Neural cell (in vitro differentiated cells): ENCODE results near the gene ARMC9. TPM values are rescaled to one million over a fixed set of nuclear protein-coding genes. Genes with fewer than 3 reads are reported as not detected.

Experiments
- H2AFZ ChIP-seq: fragments of 200-600, 300-800 bp; sonication (generic), shearing (Covaris generic); 2 replicates; pipeline ENCODE4 v1.6.0; 2014; ENCODE audit warnings: low read depth, mild to moderate bottlenecking, antibody characterized with exemption, low read length, moderate library complexity
- H3F3A ChIP-seq: fragments of 200-600 bp; shearing (Covaris generic); 2 replicates; pipeline ENCODE4 v1.6.1; 2016; ENCODE audit warnings: mild to moderate bottlenecking, moderate library complexity, mixed read lengths, antibody characterized with exemption, low read length; ENCODE audit not compliant: insufficient read depth, poor library complexity, severe bottlenecking
- H3K27ac ChIP-seq: fragments of 200-600, 300-800 bp; sonication (generic), shearing (Covaris generic); 2 replicates; pipeline ENCODE4 v1.5.1; 2014; ENCODE audit warnings: mild to moderate bottlenecking, low read length, moderate library complexity
- H3K27me3 ChIP-seq: fragments of 300-800, 200-600 bp; sonication (generic), shearing (Covaris generic); 2 replicates; pipeline ENCODE4 v1.6.0; 2014; ENCODE audit warnings: mild to moderate bottlenecking, low read depth, low read length, moderate library complexity; ENCODE audit not compliant: insufficient read depth
- H3K36me3 ChIP-seq: fragments of 300-800, 200-600 bp; sonication (generic), shearing (Covaris generic); 2 replicates; pipeline ENCODE4 v1.5.1; 2014; ENCODE audit warnings: mild to moderate bottlenecking, antibody characterized with exemption, low read length, moderate library complexity; ENCODE audit not compliant: insufficient read depth
- H3K4me2 ChIP-seq: fragments of 300-800, 200-600 bp; sonication (generic), shearing (Covaris generic); 2 replicates; pipeline ENCODE4 v1.6.0; 2014; ENCODE audit warnings: mild to moderate bottlenecking, low read length
- H3K4me3 ChIP-seq: fragments of 300-800, 200-600 bp; sonication (generic), shearing (Covaris generic); 2 replicates; pipeline ENCODE4 v1.5.1; 2014; ENCODE audit warnings: mild to moderate bottlenecking, low read length, moderate library complexity
- H3K79me2 ChIP-seq: fragments of 200-600 bp; shearing (Covaris generic); replicated peaks from 2 replicates; pipeline ENCODE4 v1.6.0; 2014; ENCODE audit warnings: mild to moderate bottlenecking, low read length, moderate library complexity; ENCODE audit not compliant: insufficient read depth
- H3K9ac ChIP-seq: fragments of 300-800, 200-600 bp; sonication (generic), shearing (Covaris generic); 2 replicates; pipeline ENCODE4 v1.6.1; 2016; ENCODE audit warnings: mild to moderate bottlenecking, low read length, mixed read lengths
- H3K9me2 ChIP-seq: fragments of 200-600 bp; shearing (Covaris generic); 2 replicates; pipeline ENCODE4 v1.6.1; 2016; ENCODE audit warnings: mild to moderate bottlenecking, low read length, mixed read lengths; ENCODE audit not compliant: insufficient read depth
- H3K9me3 ChIP-seq: fragments of 200-600, 300-800 bp; sonication (generic), shearing (Covaris generic); 2 replicates; pipeline ENCODE4 v1.6.1; 2016; ENCODE audit warnings: mild to moderate bottlenecking, mixed run types, low read length, moderate library complexity, mixed read lengths
- H4K20me1 ChIP-seq: fragments of 200-600 bp; shearing (Covaris generic); 2 replicates; pipeline ENCODE4 v1.6.1; 2016; ENCODE audit warnings: mild to moderate bottlenecking, mixed run types; ENCODE audit not compliant: insufficient read depth
- EP300 ChIP-seq: fragments of 450-650 bp; conservative IDR thresholded peaks from 2 replicates; pipeline ENCODE4 v1.6.1; 2014; ENCODE audit warnings: antibody characterized with exemption, mild to moderate bottlenecking, moderate library complexity; ENCODE audit not compliant: poor library complexity, severe bottlenecking
- EZH2 ChIP-seq: fragments of 200-600, 300-800 bp; shearing (Covaris generic), sonication (generic); IDR thresholded peaks from 2 replicates; pipeline ENCODE4 v1.6.1; 2014; ENCODE audit warnings: antibody characterized with exemption, low read length, borderline replicate concordance, mild to moderate bottlenecking; ENCODE audit not compliant: insufficient read depth, poor library complexity, severe bottlenecking
- MXI1 ChIP-seq: fragments of 450-650 bp; conservative IDR thresholded peaks from 2 replicates; pipeline ENCODE4 v1.6.1; 2014; ENCODE audit warnings: antibody characterized with exemption, mild to moderate bottlenecking; ENCODE audit not compliant: poor library complexity, severe bottlenecking
- POLR2AphosphoS5 ChIP-seq: IDR thresholded peaks from 2 replicates; pipeline ENCODE4 v1.6.1; 2012
- RAD21 ChIP-seq: fragments of 450-650 bp; conservative IDR thresholded peaks from 2 replicates; pipeline ENCODE4 v1.6.1; 2014; ENCODE audit warnings: antibody characterized with exemption, mild to moderate bottlenecking, moderate library complexity
- SMC3 ChIP-seq: fragments of 450-650 bp; conservative IDR thresholded peaks from 2 replicates; pipeline ENCODE4 v1.6.1; 2014; ENCODE audit warnings: antibody characterized with exemption, mild to moderate bottlenecking, moderate library complexity; ENCODE audit not compliant: poor library complexity
- TAF1 ChIP-seq: IDR thresholded peaks from 2 replicates; pipeline ENCODE4 v1.6.1; 2012; ENCODE audit warnings: low read depth
- polyA plus RNA-seq: library from polyadenylated mRNA; depleted of rRNA; stranded (reverse); fragments of >200 nt; gene quantifications from 2 replicates; pipeline ENCODE4 v1.2.3, GENCODE V29; 2014
- TF ChIP-seq, protein P1 (sequence below): fragments of 450-650 bp; IDR thresholded peaks from 2 replicates; pipeline ENCODE4 v1.5.1; 2014; ENCODE audit warnings: antibody characterized with exemption, mild to moderate bottlenecking, moderate library complexity; ENCODE audit not compliant: poor library complexity, severe bottlenecking
- TF ChIP-seq, protein P2 (sequence below): IDR thresholded peaks from 2 replicates; pipeline ENCODE4 v1.6.1; 2012; ENCODE audit warnings: borderline replicate concordance

ARMC9 gene
- polyA plus RNA-seq, 1 donor from 2014 or later = 13.9 TPM

DNA sequence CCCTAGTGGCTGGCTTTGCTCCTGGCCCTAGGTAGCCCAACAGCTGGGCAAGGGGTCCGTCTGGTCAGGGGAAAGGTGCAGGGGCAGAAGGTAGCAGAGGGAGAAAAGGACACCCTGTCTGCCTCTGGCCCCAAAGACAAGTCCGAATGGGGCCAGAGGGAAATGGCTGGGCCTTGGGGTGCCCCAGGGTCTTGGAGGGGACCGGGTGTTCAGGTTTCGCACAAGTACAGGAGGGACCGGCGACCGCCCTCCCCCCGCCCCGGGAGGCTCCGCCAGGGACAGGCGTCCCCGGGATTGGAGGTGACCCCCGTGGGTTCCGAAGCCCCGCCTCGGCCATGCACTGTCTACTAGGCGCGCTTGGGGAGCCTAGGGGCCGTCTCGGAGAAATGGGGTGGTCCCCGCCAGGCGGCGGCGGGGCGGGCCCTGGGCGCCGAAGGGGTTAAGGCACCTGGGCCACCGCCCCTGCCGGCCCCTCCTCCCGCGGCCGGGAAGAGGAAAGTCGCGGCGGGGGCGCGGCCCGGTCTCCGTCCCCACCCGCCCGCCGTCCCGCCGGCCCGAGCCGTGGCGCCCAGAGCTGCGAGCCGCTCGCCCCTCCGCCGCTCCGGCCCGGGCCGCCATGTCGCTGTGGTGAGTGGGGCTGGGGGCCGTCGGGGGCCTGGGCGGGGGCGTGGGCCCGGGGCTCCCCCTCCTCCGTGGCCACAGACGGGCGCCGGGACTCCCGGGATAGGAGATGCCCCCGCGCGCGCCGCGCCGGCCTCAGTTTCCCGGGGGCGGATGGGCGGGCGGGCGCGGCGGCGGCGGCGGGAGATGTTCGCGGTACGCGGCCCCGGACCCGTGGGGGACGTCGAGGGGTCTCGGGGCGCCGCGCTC is 197.0 kb downstream of the ARMC9 start, which contains the start of gene B3GNT7:
Gene B3GNT7, plus strand, starts transcription at position 523 of the 870 bp plus-strand sequence. Its CDS starts 94 bp downstream, at position 617.
- Histone ChIP-seq H3K36me3 (no peaks in the 10 kb centered on the region), H3K4me2 (no peak within 1 kb of the TSS), H2AFZ (no peak within 1 kb of the TSS), H4K20me1 (no peaks in the 10 kb centered on the region), H3K27me3 (peaks cover 30% of the 10 kb centered on the region), H3K9me2 (no peaks in the 10 kb centered on the region), H3K4me3 (peak within 1 kb of the TSS; percentile 48), H3K79me2 (no peaks in the 10 kb centered on the region), H3K9ac (no peak within 1 kb of the TSS), H3K9me3 (no peaks in the 10 kb centered on the region), H3F3A (no peaks in the 10 kb centered on the region), H3K27ac (no peak within 1 kb of the TSS)
- no peak for TF ChIP-seq MXI1
- TF ChIP-seq, protein P1, sequence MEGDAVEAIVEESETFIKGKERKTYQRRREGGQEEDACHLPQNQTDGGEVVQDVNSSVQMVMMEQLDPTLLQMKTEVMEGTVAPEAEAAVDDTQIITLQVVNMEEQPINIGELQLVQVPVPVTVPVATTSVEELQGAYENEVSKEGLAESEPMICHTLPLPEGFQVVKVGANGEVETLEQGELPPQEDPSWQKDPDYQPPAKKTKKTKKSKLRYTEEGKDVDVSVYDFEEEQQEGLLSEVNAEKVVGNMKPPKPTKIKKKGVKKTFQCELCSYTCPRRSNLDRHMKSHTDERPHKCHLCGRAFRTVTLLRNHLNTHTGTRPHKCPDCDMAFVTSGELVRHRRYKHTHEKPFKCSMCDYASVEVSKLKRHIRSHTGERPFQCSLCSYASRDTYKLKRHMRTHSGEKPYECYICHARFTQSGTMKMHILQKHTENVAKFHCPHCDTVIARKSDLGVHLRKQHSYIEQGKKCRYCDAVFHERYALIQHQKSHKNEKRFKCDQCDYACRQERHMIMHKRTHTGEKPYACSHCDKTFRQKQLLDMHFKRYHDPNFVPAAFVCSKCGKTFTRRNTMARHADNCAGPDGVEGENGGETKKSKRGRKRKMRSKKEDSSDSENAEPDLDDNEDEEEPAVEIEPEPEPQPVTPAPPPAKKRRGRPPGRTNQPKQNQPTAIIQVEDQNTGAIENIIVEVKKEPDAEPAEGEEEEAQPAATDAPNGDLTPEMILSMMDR = no peak
- TF ChIP-seq EP300 = no peak
- TF ChIP-seq, protein P2, sequence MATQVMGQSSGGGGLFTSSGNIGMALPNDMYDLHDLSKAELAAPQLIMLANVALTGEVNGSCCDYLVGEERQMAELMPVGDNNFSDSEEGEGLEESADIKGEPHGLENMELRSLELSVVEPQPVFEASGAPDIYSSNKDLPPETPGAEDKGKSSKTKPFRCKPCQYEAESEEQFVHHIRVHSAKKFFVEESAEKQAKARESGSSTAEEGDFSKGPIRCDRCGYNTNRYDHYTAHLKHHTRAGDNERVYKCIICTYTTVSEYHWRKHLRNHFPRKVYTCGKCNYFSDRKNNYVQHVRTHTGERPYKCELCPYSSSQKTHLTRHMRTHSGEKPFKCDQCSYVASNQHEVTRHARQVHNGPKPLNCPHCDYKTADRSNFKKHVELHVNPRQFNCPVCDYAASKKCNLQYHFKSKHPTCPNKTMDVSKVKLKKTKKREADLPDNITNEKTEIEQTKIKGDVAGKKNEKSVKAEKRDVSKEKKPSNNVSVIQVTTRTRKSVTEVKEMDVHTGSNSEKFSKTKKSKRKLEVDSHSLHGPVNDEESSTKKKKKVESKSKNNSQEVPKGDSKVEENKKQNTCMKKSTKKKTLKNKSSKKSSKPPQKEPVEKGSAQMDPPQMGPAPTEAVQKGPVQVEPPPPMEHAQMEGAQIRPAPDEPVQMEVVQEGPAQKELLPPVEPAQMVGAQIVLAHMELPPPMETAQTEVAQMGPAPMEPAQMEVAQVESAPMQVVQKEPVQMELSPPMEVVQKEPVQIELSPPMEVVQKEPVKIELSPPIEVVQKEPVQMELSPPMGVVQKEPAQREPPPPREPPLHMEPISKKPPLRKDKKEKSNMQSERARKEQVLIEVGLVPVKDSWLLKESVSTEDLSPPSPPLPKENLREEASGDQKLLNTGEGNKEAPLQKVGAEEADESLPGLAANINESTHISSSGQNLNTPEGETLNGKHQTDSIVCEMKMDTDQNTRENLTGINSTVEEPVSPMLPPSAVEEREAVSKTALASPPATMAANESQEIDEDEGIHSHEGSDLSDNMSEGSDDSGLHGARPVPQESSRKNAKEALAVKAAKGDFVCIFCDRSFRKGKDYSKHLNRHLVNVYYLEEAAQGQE = no peak
- TF ChIP-seq EZH2 = no peak

DNA sequence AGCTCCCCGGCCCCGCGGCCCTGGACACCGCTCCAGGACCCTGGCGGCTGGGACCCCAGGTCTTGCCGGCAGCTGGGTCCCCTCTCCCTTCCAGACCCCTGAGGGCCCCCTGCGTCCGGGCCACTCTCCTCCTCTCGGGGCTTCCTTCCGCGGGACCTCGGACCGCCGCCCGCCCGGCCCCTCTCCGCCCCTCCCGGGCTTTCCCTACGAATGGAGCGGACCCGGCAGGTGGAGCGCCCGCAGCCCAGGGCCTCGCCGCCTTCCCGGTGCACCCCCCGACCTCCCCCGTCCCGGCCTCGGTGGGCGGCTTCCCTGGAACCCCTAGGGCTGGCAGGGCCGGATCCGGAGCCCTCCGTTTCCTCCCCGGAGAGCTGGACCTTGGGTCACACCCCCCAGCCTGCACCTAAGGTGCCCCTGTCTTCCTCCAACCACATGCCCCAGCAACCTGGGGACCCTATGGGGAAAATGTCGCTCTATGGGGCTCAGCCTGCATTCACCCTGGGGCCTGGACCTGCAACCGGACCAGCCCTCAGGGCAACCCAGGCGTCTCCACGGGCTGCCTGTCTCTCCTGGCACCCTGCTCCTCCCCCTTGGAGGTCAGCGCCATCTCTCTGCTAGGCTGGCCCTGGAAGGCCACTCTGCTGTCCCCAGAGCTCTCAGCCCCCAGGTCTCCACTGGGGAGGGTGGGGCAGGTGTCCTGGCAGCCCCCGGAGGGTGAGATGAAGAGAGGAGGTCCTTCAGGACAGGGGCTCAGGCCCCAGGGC is 197.8 kb downstream of the ARMC9 start:
- Histone ChIP-seq H3K4me3 (no peak overlapping the region), H3K4me2 (no peak overlapping the region)
- TF ChIP-seq, protein P1 = no peak
- TF ChIP-seq SMC3 (no peak), EZH2 (no peak), RAD21 (no peak), EP300 (no peak), POLR2AphosphoS5 (no peak), MXI1 (no peak), TAF1 (no peak)
- TF ChIP-seq, protein P2 = no peak

More for the DNA sequence above, 197.8 kb downstream of the ARMC9 start:
- H3F3A ChIP-seq = no peaks in the 10 kb centered on the region
- no peak overlapping the region for H3K27ac ChIP-seq
- H3K9me3 ChIP-seq = no peaks in the 10 kb centered on the region
- no peaks in the 10 kb centered on the region for H4K20me1 ChIP-seq
- peaks cover 30% of the 10 kb centered on the region for H3K27me3 ChIP-seq
- no peak overlapping the region for H3K9ac ChIP-seq
- H3K9me2 ChIP-seq = no peaks in the 10 kb centered on the region
- H3K36me3 ChIP-seq = no peaks in the 10 kb centered on the region
- no peaks in the 10 kb centered on the region for H3K79me2 ChIP-seq
- H2AFZ ChIP-seq = no peak overlapping the region
